Measurements from ENCODE around the gene NAB2. TPM values are rescaled to one million over a fixed set of nuclear protein-coding genes. Genes with fewer than 3 reads are reported as not detected.
"Not testable (repeated sequence)": the region's sequence is repeated elsewhere in the genome, so short reads cannot be mapped to it uniquely, and the experiment has no call there.

NAB2 gene
- total RNA-seq, 1 experiment from 2014 or later, result 18.9 TPM

DNA sequence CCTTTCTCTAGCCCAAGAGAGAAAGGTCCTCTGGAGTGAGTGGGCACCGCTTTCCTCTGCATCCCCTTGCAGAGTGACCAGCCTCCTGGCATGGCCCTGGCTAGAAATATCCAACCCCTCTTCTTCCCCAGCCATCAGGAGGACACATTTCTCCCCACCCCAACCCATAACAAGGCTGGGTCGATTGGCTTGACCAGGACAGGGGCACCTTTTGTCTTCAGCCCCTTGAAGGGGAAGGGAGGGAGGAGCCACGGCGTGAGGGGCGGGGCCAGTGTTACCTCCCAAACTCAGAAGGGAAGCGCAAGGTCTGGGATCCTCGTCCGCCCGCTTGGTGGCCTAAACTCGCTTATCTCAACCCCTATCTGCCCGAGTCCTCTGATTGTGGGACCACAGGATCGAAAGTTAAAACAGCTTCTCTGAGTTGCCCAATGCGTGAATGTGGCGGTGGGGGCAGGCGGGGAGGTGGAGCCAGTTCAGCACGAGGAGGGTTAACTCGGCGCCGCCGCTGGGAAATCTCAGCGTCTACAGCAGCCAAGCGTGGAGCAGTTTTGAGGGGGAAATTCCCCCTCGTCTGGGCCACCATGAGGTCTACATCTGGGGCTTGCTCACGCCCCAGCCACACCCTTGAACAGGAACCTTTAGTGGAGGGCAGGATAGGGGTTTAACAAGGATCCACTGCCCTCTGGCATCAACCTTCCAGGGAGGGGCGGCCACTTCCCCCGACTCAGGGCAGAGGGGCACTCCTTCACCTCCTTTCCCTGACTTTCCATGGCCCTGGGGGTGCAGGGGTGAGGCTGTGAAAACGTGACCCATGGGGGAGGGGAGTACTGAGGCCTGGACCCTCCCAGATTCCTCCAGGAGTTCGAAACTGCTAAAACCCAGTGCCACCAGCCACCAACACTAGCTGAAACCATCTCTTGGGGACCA is 21.5 kb downstream of the NAB2 start:
- no peak for DNase-seq (ENCODE audit: low spot score)

DNA sequence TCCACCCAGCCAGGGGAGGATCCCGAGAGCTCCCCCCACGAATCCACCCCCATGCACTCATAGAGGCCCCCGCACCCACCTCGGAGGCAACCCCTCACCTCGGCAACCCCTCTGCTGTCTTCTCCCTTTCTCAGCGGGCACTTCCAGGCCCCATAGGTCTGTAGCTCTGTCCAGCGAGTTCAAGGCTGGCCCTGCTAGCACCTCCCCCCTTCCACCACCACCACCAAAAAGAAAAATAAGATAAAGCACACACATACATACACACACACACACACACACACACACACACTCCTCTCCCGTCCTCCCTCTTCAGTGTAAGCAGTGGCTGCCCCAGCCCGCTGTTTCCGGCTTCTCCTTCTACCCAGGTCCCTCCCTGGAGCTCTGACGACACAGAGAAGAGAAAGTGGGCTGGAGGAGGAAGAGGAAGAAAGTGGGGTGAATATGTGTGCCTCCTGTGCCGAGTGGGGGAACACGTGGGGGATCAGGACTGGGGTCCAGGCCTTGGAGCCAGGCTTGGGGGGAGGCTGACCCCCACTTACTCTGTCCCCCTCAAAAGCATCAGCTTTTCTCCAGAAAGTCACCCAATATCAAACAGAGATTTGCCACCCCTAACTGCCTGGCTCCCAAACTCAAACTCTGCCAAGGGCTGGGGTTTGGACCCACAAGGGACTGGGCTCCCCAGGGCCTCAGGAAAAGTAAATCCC is 22.3 kb downstream of the NAB2 start, which contains the start of gene STAT6:
Gene STAT6 (minus strand): TSS at position 332 of the 704 bp plus-strand sequence. CDS start 3,084 bp downstream, outside the sequence.
- DNase-seq (ENCODE audit: low spot score), result peak; percentile 55

DNA sequence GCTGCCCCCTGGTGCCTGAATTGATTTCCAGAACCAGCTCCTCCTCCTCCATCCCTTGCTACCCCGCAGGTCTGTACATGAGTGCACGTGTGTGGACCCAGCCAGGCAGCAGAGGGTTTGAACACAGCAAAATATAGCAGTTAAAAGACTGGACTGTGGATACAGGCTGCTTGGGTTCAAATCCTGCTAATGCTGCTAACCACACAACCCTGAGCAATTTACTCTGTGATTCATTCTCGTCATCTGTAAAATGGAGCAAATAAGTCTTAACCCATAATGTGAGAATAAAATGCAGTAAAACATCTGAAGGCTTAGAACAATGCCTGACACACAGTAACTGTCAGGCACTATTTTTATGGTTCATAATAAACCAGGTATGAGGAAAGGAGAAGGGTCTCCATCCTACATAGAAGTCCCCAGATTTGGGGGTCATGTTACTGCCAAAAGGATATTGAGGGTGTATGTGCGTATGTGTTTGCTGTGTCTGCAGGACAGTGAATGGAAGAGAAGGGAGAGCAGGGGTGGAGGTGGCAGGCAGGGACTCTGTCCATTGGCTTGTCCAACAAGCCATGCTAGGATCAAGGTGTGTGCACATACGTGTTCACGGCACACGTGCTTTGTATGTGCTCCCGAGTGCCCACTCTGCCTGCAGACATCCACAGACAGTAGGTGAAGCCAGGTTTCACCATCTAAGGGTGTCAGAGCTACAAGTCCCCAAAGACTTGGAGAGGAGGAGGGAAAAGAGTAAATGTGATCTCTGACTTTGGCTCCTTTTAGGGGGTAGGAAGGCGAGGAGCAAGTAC is 23.8 kb downstream of the NAB2 start:
- no peak for DNase-seq (ENCODE audit: low spot score)

DNA sequence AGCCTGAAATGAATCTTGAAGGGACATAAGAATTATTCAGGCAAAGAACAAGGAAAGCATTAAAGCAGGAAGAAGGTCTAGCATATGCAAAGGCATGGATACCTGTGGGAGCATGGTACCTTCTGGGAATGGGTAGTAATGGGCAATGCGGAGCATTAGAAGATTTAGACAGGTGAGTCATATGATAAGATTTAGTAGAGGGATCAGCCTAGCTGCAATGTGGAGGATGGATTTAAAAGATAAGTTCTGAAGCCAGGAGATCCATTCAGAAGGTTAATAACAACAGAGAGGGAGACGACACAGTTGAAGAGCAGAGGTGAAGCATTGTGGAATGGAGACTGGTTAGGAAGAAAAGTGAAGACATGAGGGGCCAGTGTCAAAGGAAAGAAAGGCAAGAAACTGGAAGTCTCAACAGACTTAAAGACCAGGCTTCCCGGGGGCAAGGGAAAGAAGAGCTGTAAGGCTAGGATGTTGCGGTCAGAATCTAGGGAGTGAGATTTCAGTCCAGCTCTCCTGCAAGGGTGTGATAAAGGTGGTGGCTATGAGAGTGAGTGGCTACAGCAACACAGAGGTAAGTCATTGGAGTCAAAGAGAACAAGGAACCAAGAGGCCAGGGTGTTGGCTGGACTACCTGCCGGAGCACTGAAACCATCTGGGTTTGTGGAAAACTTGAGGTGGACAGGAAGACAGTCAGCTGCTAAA is 27.8 kb downstream of the NAB2 start:
- DNase-seq (ENCODE audit: low spot score), result no peak

DNA sequence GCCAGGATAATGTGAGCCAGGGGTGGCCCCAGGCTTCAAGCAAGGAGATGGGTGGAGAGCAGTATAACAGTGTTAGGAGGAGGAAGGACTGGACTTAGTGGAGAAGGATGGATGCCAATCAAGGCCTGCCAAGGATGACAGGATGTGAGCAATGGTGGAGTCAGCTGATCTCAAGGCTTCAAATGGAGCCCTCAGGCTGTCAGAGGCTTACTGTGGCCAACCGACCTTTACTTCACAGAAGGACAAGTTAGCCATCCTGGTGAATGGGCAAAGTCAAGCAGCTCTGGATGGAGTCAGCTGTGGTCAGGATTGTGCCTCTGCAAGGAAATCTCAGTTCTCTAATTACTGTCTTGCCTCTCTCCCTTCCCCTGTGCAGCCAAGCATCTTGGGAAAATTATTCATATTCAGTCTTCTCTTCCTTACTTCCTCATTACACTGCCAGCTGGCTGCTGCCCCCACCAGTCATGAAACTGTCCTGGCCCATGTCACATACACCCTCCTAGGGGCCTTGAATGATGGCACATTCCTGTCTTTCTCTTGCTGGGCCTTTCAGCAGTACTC is 29.9 kb downstream of the NAB2 start:
- DNase-seq (ENCODE audit: low spot score), result no peak

DNA sequence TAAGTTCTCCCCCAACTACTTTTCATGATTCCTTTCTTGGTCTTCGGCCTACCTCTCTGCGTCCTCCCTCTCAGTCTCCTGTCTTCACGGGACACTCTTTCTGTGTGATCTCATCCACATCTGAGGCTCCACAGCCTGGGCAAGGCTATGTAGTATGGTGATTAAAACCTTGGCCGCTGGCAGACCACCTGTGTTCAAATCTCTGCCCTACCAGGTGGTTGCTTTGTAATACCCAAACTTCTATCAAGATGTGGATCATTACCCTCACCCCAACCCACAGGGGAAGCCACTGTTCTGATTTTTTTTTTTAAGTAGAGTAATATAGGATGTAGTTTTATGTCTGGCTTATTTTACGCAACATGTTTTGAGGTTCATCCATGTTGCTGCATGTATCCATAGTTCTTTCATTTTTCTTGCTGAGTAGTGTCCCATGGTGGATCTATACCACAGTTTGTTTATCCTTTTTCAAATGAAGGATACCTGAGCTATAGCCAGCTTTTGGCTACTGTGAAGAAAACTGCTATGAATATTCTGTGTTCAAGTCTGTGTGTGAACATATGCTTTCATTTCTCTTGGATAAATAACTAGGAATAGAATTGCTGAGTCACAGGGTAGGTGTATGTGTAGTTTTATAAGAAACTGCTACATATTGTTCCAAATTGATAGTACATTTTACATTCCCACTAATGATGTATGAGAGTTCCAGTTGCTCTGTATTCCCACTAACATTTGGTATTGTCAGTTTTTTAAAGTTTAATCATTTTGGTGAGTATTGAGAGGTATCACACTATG is 30.6 kb downstream of the NAB2 start:
- no peak for DNase-seq (ENCODE audit: low spot score)

DNA sequence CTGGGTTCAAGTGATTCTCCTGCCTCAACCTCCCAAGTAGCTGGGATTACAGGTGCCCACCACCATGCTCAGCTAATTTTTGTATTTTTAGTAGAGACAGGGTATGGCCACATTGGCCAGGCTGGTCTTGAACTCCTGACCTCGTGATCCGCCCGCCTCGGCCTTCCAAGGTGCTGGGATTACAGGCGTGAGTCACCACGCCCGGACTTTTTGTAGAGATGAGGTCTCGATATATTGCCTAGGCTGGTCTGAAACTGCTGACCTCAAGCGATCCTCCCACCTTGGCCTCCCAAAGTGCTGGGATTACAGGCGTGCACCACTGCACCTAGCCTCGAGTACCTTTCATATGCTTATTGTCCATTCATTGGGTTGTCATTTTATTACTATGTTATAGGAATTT is 31.8 kb downstream of the NAB2 start:
- DNase-seq (ENCODE audit: low spot score), result not testable (repeated sequence)

DNA sequence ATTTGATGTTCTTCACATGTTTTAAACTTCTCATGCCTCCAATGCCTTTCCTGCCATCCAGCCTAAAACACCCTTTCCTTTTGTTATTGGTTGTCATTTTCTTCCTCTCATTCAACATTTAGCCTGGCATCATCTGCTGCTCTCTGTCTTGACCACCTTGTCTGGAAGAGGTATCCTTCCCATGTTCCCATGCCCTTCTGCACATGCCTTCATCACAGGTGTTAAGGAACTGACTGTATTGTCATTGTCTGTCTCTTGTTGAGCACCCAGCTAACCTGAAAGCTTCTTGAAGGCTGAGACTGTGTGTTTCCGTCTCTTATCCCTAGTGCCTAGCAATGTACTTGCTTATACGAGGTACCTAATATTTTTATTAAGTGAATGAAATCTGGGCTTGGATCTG is 34.9 kb downstream of the NAB2 start:
- no peak for DNase-seq (ENCODE audit: low spot score)

DNA sequence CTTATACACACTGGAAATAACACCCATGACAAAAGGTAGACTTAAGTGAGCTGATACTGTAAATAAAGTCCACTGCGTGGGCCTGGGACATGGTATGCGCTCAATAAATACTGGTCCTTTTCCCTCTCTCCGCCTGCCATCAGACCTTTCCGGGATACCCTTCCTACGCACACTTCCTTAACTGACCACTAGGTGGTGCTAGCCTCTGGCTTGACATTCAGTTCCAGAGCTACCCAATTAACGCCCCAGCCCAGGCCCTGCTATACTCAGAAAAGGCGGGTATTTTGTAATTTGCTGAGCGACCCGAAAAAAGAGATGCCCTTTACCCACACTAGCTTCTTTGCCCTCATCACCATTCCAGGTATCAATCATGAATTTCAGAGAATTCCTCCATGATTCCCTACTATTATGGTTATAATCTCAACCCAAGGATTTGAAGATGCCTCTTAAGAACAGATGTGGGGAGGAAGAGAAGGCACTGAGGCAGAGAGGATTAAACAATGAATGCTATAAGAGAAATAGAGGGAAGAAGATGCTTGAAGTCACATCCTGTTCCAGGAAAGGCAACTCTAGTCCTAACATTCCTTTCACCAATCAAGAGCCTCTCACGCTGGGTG is 35.5 kb downstream of the NAB2 start:
- peak; percentile 64 for DNase-seq (ENCODE audit: low spot score)

DNA sequence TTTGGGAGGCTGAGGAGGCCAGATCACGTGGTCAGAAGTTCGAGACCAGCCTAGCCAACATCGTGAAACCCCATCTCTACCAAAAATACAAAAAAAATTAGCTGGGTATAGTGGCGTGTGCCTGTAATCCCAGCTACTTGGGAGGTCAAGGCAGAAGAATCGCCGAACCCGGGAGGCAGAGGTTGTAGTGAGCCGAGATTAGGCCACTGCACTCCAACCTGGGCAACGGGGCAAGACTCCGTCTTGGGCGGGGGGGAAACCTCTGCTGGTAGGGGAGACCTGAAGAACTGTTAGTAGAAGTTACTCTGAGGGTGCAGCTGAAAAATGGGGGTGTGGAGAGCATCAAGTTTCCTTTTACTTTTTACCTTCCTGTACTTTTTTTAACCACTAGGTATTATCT is 37.1 kb downstream of the NAB2 start:
- no peak for DNase-seq (ENCODE audit: low spot score)

DNA sequence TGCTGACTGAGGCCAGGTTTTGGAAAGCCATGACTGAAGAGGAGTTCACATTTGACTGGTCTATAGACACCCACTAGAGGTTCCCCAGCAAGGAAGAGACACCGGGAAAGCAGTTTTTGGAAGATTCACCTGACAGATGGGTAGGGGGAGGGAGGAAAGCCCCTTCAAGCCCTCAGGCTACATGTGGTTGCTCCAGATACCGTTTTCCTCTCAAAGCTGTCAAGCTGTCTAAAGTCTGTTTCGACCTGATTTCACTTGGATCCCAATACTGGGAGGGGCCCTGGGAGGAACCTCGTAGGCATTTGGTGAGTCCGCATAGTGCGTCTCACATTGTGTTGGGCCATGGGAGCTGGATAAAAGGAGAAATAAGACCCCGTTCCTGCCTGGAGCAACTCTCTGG is 37.6 kb downstream of the NAB2 start:
- no peak for DNase-seq (ENCODE audit: low spot score)

DNA sequence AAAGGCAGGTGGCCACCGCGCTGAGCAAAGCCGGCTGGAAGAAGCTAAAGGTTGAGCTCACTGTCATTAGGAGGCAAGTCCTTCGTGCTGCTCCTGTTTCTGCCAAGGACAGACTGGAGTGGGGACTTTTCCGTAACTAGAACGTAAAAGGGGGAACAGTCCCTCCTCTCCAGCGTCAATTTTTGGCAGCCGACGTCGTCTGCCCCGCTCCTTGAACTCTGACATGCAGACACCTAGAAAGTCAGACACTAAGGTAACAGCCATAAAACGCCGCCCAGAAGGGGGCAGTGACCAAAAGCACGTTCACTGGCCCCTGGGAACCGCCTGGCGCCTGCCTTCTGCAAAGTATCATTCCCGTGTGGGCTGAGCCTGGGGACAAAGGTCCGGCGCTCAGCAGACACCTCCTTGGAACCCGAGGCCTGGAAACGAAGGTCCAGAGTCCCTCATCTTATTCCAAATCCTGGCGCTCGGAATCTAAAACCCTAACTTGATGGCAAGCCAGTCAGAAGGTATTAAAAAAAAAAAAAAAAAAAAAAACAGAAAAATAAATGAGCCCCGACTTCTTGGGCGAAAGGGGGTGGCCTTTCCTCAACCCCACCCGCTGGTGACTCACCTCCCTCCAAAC is 38.3 kb downstream of the NAB2 start:
- DNase-seq (ENCODE audit: low spot score), result peak; percentile 57

DNA sequence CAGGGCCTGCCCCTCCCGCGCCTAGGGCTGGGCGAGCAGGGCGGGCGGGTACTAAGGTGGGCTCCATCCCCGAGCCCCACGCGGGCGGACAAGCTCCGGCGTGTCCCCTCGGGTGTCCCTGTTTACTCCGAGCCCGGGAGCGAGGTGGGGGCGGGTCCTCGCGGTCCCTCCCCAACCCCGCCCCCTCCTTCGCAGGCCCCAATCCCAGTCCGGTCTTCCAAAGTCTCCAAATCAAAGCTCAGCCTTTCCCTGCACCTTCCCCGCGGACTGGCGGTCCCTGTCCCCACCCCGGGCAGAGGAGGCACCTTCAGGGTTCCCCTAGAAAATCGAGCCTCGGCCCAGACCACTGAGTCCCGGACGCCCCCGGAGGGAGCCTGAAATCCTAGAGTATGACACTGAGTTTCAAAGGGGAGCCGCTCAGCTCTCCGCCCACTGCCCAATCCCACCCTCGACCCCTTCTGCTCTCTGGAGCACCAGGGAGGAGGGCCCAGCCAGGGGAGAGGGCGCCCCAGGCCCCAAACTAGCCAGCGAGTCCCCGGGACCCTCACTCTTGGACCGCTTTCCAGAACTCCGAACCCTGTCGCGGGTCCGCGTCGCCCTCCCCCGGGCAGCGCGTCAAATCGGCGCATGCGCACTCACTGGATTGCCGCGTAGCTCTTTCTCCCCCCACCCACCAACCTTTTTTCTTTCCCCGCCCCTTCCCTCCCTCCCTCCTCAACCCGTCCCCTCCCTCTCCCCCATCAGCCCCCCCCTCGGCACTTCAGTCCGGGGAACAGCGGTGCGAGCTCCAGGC is 39.0 kb downstream of the NAB2 start, which contains the start of gene LRP1:
Gene LRP1 (plus strand): TSS at position 758 of the 793 bp plus-strand sequence. CDS start 482 bp downstream, outside the sequence.
- peak; percentile 72 for DNase-seq (ENCODE audit: low spot score)

DNA sequence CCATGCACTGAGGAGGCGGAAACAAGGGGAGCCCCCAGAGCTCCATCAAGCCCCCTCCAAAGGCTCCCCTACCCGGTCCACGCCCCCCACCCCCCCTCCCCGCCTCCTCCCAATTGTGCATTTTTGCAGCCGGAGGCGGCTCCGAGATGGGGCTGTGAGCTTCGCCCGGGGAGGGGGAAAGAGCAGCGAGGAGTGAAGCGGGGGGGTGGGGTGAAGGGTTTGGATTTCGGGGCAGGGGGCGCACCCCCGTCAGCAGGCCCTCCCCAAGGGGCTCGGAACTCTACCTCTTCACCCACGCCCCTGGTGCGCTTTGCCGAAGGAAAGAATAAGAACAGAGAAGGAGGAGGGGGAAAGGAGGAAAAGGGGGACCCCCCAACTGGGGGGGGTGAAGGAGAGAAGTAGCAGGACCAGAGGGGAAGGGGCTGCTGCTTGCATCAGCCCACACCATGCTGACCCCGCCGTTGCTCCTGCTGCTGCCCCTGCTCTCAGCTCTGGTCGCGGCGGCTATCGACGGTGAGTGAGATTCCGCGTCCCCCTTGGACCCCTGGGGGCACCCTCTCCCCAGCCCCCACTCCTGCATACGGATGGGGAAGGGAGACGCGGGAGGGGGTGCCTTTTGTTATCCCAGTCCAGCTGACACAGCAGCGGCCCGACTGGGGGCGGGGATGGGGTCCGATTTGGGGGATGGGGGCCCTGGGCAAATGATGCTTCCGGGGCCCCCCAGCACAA is 39.8 kb downstream of the NAB2 start:
- no peak for DNase-seq (ENCODE audit: low spot score)

DNA sequence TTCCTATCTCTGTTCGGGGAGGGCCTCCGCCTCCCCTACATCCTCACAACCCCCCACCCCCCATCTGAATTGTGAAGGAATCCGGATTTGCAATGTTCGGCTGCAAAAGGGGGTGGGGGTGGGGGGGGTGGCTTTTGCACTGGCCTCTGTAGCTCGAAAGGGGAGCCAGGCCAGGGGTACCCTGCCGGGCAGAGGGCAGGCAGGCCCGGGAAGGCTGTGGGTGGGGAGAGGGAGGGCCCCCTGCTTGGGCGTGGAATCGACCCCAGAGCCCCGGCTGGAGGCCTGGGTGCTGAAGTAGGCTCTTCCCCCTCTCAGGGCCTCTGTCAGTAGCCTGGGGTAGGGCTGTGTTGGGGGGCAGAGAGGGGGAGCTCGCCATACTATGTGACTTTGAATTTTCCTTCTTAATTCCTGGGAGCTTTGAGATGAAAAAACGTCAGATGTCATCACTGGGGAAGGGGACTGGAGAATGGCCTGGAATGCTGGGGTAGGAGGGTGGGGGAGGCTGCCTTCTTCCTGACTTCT is 40.5 kb downstream of the NAB2 start:
- DNase-seq (ENCODE audit: low spot score), result no peak

DNA sequence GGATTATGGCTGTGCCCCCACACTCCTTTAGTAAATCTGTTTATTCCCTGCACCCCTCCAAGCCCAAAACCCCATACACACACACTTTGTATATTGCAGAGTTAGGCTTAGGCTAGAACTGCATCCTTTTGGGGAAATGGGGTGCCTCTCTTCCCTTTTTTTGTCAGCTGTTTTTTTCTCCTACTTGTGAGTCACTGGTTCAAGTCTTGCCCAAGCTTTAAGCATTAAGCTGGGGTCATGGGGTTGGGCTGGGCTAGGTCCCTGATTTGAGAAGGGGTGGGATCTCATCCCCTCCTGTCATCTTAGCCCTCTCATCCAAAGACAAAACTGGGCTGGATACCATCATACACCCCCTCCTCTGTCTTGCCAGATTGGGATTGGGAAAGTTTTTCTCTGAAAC is 41.0 kb downstream of the NAB2 start:
- no peak for DNase-seq (ENCODE audit: low spot score)

DNA sequence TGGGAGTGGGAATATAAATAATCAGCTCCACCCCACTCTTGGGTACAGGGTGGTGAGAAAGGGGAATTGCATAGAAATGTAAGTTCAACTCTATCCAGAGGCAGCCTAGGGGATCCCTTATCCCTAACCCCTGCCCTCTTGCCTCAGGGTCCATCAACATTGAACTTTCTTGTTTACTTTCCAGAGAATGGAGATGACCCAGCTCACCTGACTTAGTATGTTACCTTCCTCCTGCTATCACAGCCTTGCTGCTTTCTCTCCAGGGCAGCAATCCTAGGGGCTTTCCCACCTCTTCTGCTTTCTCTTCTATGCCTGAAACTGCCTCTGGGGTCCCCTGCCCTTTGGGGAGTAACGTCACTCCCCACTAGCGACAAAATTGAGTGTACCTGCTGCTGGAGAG is 42.0 kb downstream of the NAB2 start:
- DNase-seq (ENCODE audit: low spot score), result no peak
